H9 (cell line): ENCODE measurements around the gene NPNT. TPM values are rescaled to one million over a fixed set of nuclear protein-coding genes. Genes with fewer than 3 reads are reported as not detected.
A peak's percentile ranks its signal among the peaks of the same experiment; 100 is the strongest.

Experiments
- DNase-seq: peaks from one replicate; pipeline ENCODE4 v3.0.0-alpha.2; 2017
- H2AFZ ChIP-seq: one replicate; pipeline ENCODE4 v1.6.1; 2013; ENCODE audit warnings: mild to moderate bottlenecking, low read length, control low read depth, moderate library complexity
- H2AK5ac ChIP-seq: 2 replicates; pipeline ENCODE4 v1.6.1; 2013; ENCODE audit warnings: low read length, control low read depth, mixed read lengths; ENCODE audit not compliant: insufficient read length
- H2BK120ac ChIP-seq: one replicate; pipeline ENCODE4 v1.6.1; 2013; ENCODE audit warnings: low read depth, mild to moderate bottlenecking, low read length, control low read depth, inconsistent platforms; ENCODE audit not compliant: poor library complexity, severe bottlenecking
- H2BK12ac ChIP-seq: 2 replicates; pipeline ENCODE4 v1.6.1; 2013; ENCODE audit warnings: low read length, control low read depth, mixed read lengths, low read depth; ENCODE audit not compliant: insufficient read length
- H2BK15ac ChIP-seq: 2 replicates; pipeline ENCODE4 v1.6.1; 2013; ENCODE audit warnings: low read depth, low read length, control low read depth
- H2BK20ac ChIP-seq: one replicate; pipeline ENCODE4 v1.6.1; 2013; ENCODE audit warnings: low read depth, mild to moderate bottlenecking, low read length, control low read depth, inconsistent platforms; ENCODE audit not compliant: poor library complexity, severe bottlenecking
- H2BK5ac ChIP-seq: 2 replicates; pipeline ENCODE4 v1.6.1; 2013; ENCODE audit warnings: low read length, control low read depth, mixed read lengths; ENCODE audit not compliant: insufficient read length
- H3K14ac ChIP-seq: 2 replicates; pipeline ENCODE4 v1.6.1; 2013; ENCODE audit warnings: low read length, control low read depth; ENCODE audit not compliant: insufficient read depth
- H3K18ac ChIP-seq: 2 replicates; pipeline ENCODE4 v1.6.1; 2013; ENCODE audit warnings: low read depth, mild to moderate bottlenecking, mixed read lengths, low read length, control low read depth; ENCODE audit not compliant: insufficient read length
- H3K23ac ChIP-seq: 2 replicates; pipeline ENCODE4 v1.6.1; 2013; ENCODE audit warnings: low read length, control low read depth, mixed read lengths, low read depth; ENCODE audit not compliant: insufficient read length
- H3K23me2 ChIP-seq: 2 replicates; pipeline ENCODE4 v1.6.1; 2013; ENCODE audit warnings: low read depth, mild to moderate bottlenecking, mixed read lengths, low read length, control low read depth; ENCODE audit not compliant: insufficient read length, poor library complexity, severe bottlenecking
- H3K27ac ChIP-seq: 2 replicates; pipeline ENCODE4 v1.5.1; 2013; ENCODE audit warnings: low read length, control low read depth, mixed read lengths, low read depth; ENCODE audit not compliant: insufficient read length
- H3K27me3 ChIP-seq: 2 replicates; pipeline ENCODE4 v1.6.1; 2013; ENCODE audit warnings: low read length, control low read depth, inconsistent platforms; ENCODE audit not compliant: insufficient read depth
- H3K4ac ChIP-seq: 2 replicates; pipeline ENCODE4 v1.6.1; 2013; ENCODE audit warnings: low read depth, mild to moderate bottlenecking, control low read depth, inconsistent platforms, low read length, moderate library complexity
- H3K4me1 ChIP-seq: 2 replicates; pipeline ENCODE4 v1.6.1; 2013; ENCODE audit warnings: low read length, control low read depth, inconsistent platforms; ENCODE audit not compliant: insufficient read depth
- H3K4me2 ChIP-seq: 2 replicates; pipeline ENCODE4 v1.6.1; 2013; ENCODE audit warnings: low read length, control low read depth, mixed read lengths; ENCODE audit not compliant: insufficient read length, insufficient read depth
- H3K56ac ChIP-seq: 2 replicates; pipeline ENCODE4 v1.6.1; 2013; ENCODE audit warnings: low read depth, mild to moderate bottlenecking, mixed read lengths, low read length, control low read depth; ENCODE audit not compliant: insufficient read length
- H3K79me1 ChIP-seq: 2 replicates; pipeline ENCODE4 v1.6.1; 2013; ENCODE audit warnings: low read depth, mild to moderate bottlenecking, moderate library complexity, low read length, control low read depth, inconsistent platforms; ENCODE audit not compliant: insufficient read depth, poor library complexity, severe bottlenecking
- H3K79me2 ChIP-seq: 2 replicates; pipeline ENCODE4 v1.6.1; 2013; ENCODE audit warnings: low read length, control low read depth, inconsistent platforms; ENCODE audit not compliant: insufficient read depth
- H3K9ac ChIP-seq: 2 replicates; pipeline ENCODE4 v1.6.1; 2013; ENCODE audit warnings: low read length, control low read depth, mixed read lengths; ENCODE audit not compliant: insufficient read length; ENCODE audit errors: extremely low read depth
- H3K9me3 ChIP-seq: one replicate; pipeline ENCODE4 v1.6.1; 2013; ENCODE audit warnings: low read depth, low read length, inconsistent platforms; ENCODE audit not compliant: control insufficient read depth
- H3T11ph ChIP-seq: one replicate; pipeline ENCODE4 v1.6.1; 2013; ENCODE audit warnings: mild to moderate bottlenecking, low read length, control low read depth, inconsistent platforms
- H4K20me1 ChIP-seq: one replicate; pipeline ENCODE4 v1.6.1; 2013; ENCODE audit not compliant: control insufficient read depth, insufficient read length, insufficient read depth
- H4K5ac ChIP-seq: 2 replicates; pipeline ENCODE4 v1.6.1; 2013; ENCODE audit warnings: low read depth, mild to moderate bottlenecking, mixed read lengths, low read length, control low read depth; ENCODE audit not compliant: insufficient read length
- H4K8ac ChIP-seq: replicated peaks from 2 replicates; pipeline ENCODE4 v1.6.1; 2013; ENCODE audit warnings: low read length, control low read depth, mixed read lengths, low read depth; ENCODE audit not compliant: insufficient read length
- H4K91ac ChIP-seq: 2 replicates; pipeline ENCODE4 v1.6.1; 2013; ENCODE audit warnings: low read depth, mild to moderate bottlenecking, moderate library complexity, mixed read lengths, low read length, control low read depth; ENCODE audit not compliant: insufficient read length
- H3K27ac Mint-ChIP-seq, 3 experiments: 2 replicates in 2 of 3; 3 replicates in 1 of 3; pipeline ENCODE4 v1.8.0; 2020 to 2021; ENCODE audit warnings: mixed read lengths in 3 of 3, mild to moderate bottlenecking in 1 of 3, moderate library complexity in 1 of 3
- H3K27me3 Mint-ChIP-seq: 2 replicates; pipeline ENCODE4 v1.8.0; 2021; ENCODE audit warnings: low read depth, mild to moderate bottlenecking, moderate library complexity, mixed read lengths
- H3K36me3 Mint-ChIP-seq, 3 experiments: 2 replicates in 2 of 3; 3 replicates in 1 of 3; pipeline ENCODE4 v1.8.0; 2020 to 2021; ENCODE audit warnings: low read depth in 3 of 3, mixed read lengths in 3 of 3; ENCODE audit not compliant: insufficient read depth in 1 of 3
- H3K4me1 Mint-ChIP-seq, 2 experiments: 2 replicates each; pipeline ENCODE4 v1.8.0; 2020; ENCODE audit warnings: mixed read lengths in 2 of 2
- H3K4me3 Mint-ChIP-seq, 2 experiments: 2 replicates in 1 of 2; 3 replicates in 1 of 2; pipeline ENCODE4 v1.8.0; 2020 to 2021; ENCODE audit warnings: mild to moderate bottlenecking in 2 of 2, mixed read lengths in 2 of 2, moderate library complexity in 1 of 2
- H3K9me3 Mint-ChIP-seq, 2 experiments: 2 replicates in 1 of 2; 3 replicates in 1 of 2; pipeline ENCODE4 v1.8.0; 2020; ENCODE audit warnings: mild to moderate bottlenecking in 2 of 2, mixed read lengths in 2 of 2, moderate library complexity in 1 of 2
- CTCF ChIP-seq: fragments of 200-600 bp; sonication (generic); conservative IDR thresholded peaks from 3 replicates; pipeline ENCODE4 v1.8.0; 2021; ENCODE audit warnings: antibody characterized with exemption, mild to moderate bottlenecking
- WGBS: extraction: QIAGEN DNeasy Blood & Tissue Kit; methylation state at CpG from one replicate; pipeline ENCODE4 v1.1.7; 2013; ENCODE audit warnings: missing lambda C conversion rate, low lambda C conversion rate, mixed read lengths; ENCODE audit not compliant: insufficient read length; ENCODE audit errors: extremely low coverage; 5-methylcytosine and 5-hydroxymethylcytosine counted together
- total RNA-seq: library from RNA; stranded (reverse); gene quantifications from 2 replicates; pipeline ENCODE4 v1.2.1, GENCODE V29; 2021

The NPNT gene
- total RNA-seq, 1 experiment from 2014 or later, result 0.37 TPM

GRCh38 chr4:105858466-105859040 is 36.7 kb upstream of the NPNT start:
- Histone ChIP-seq H3K4ac (no peak overlapping the region), H3K9me3 (peaks cover 4% of the 10 kb centered on the region), H3K79me1 (no peaks in the 10 kb centered on the region), H3K14ac (no peak overlapping the region), H2BK20ac (no peak overlapping the region), H4K8ac (no peak overlapping the region), H3T11ph (no peak overlapping the region), H3K23me2 (no peaks in the 10 kb centered on the region), H3K4me1 (no peaks in the 10 kb centered on the region), H2BK120ac (no peak overlapping the region), H3K27ac (no peak overlapping the region), H3K9ac (no peak overlapping the region), H3K79me2 (no peaks in the 10 kb centered on the region), H2AK5ac (no peak overlapping the region), H3K56ac (no peak overlapping the region), H2AFZ (no peak overlapping the region), H3K27me3 (no peaks in the 10 kb centered on the region), H3K4me2 (no peak overlapping the region), H4K5ac (no peak overlapping the region), H2BK15ac (no peak overlapping the region), H2BK12ac (no peak overlapping the region), H4K91ac (no peak overlapping the region), H2BK5ac (no peak overlapping the region), H4K20me1 (no peaks in the 10 kb centered on the region), H3K23ac (no peak overlapping the region), H3K18ac (no peak overlapping the region)
- H3K4me1 Mint-ChIP-seq, result no peaks in the 10 kb centered on the region
- TF ChIP-seq CTCF, result no peak
- WGBS, result no CpG with 5 or more reads among the region's 10 CpGs
- peak overlapping the region in 1 of 3 experiments; percentile 65; a peak in 1 of 7 replicates for H3K27ac Mint-ChIP-seq
- no peak for DNase-seq
- peaks cover 7% of the 10 kb centered on the region for H3K27me3 Mint-ChIP-seq
- peaks cover 47 to 56% of the 10 kb centered on the region in 2 experiments for H3K9me3 Mint-ChIP-seq
- no peak overlapping the region for H3K4me3 Mint-ChIP-seq
- H3K36me3 Mint-ChIP-seq, result peaks cover 34 to 69% (median 42%) of the 10 kb centered on the region in 3 experiments
